SU-DHL-6 (cell line): Measurements from ENCODE around the gene LRP1B.

ENCODE experiments used
- H2AFZ ChIP-seq: fragments of 200-600 bp; sonication (generic); 2 replicates; pipeline ENCODE4 v1.6.1; 2014; ENCODE audit warnings: low read depth, mild to moderate bottlenecking, moderate library complexity, mixed read lengths, antibody characterized with exemption, low read length; ENCODE audit not compliant: severe bottlenecking
- H3F3A ChIP-seq: fragments of 200-600 bp; shearing (Covaris generic); 2 replicates; pipeline ENCODE4 v1.6.0; 2016; ENCODE audit warnings: antibody characterized with exemption, mild to moderate bottlenecking; ENCODE audit not compliant: insufficient read depth
- H3K27ac ChIP-seq: fragments of 200-600 bp; sonication (generic); 2 replicates; pipeline ENCODE4 v1.5.1; 2016; ENCODE audit warnings: low read depth, mild to moderate bottlenecking, low read length, moderate library complexity, mixed read lengths
- H3K27me3 ChIP-seq: fragments of 200-600 bp; sonication (generic), shearing (Covaris generic); 2 replicates; pipeline ENCODE4 v1.6.0; 2014; ENCODE audit warnings: mild to moderate bottlenecking, low read length
- H3K36me3 ChIP-seq: fragments of 200-600 bp; sonication (generic); 2 replicates; pipeline ENCODE4 v1.6.1; 2014; ENCODE audit warnings: mild to moderate bottlenecking, low read length, mixed read lengths
- H3K4me2 ChIP-seq: fragments of 300-600, 200-600 bp; shearing (Covaris generic), sonication (generic); 2 replicates; pipeline ENCODE4 v1.6.0; 2014; ENCODE audit warnings: low read length, low read depth, mild to moderate bottlenecking; ENCODE audit not compliant: poor library complexity, severe bottlenecking
- H3K4me3 ChIP-seq: fragments of 200-600 bp; sonication (generic); 2 replicates; pipeline ENCODE4 v1.5.1; 2014; ENCODE audit warnings: antibody characterized with exemption, low read length, mild to moderate bottlenecking, mixed read lengths; ENCODE audit not compliant: insufficient read depth, poor library complexity, severe bottlenecking
- H3K79me2 ChIP-seq: fragments of 200-600 bp; sonication (generic); 2 replicates; pipeline ENCODE4 v1.6.1; 2014; ENCODE audit warnings: mild to moderate bottlenecking, low read length, moderate library complexity; ENCODE audit not compliant: insufficient read depth
- H3K9ac ChIP-seq: fragments of 200-600 bp; sonication (generic); 2 replicates; pipeline ENCODE4 v1.7.0; 2014; ENCODE audit warnings: mild to moderate bottlenecking, low read length
- H3K9me2 ChIP-seq: fragments of 200-600 bp; sonication (generic); replicated peaks from 2 replicates; pipeline ENCODE4 v1.6.1; 2014; ENCODE audit warnings: low read length; ENCODE audit not compliant: insufficient read depth
- H3K9me3 ChIP-seq: fragments of 200-600 bp; sonication (generic); 2 replicates; pipeline ENCODE4 v1.6.1; 2014; ENCODE audit warnings: low read length, mixed read lengths; ENCODE audit not compliant: insufficient read depth
- H4K20me1 ChIP-seq: fragments of 200-600 bp; sonication (generic); 2 replicates; pipeline ENCODE4 v1.6.1; 2014; ENCODE audit warnings: low read depth, mild to moderate bottlenecking, antibody characterized with exemption, low read length, moderate library complexity, mixed read lengths
- CTCF ChIP-seq: fragments of 200-600 bp; sonication (generic); IDR thresholded peaks from one replicate; pipeline ENCODE4 v1.5.1; 2017; ENCODE audit warnings: antibody characterized with exemption, mild to moderate bottlenecking, low read length, moderate library complexity; ENCODE audit not compliant: insufficient read depth, poor library complexity, severe bottlenecking
- EZH2phosphoT487 ChIP-seq: fragments of 200-600 bp; sonication (generic), shearing (Covaris generic); conservative IDR thresholded peaks from 2 replicates; pipeline ENCODE4 v1.6.1; 2018; ENCODE audit warnings: mild to moderate bottlenecking, antibody characterized with exemption, low read length, moderate library complexity, mixed read lengths

The LRP1B gene

GRCh38 chr2:141517180-141517851, 613.5 kb downstream of the LRP1B start:
- Histone ChIP-seq H3K9me3 (no peaks in the 10 kb centered on the region), H2AFZ (no peak overlapping the region), H3K27me3 (no peaks in the 10 kb centered on the region), H3F3A (no peaks in the 10 kb centered on the region), H3K4me2 (no peak overlapping the region), H3K9ac (no peak overlapping the region), H3K36me3 (no peaks in the 10 kb centered on the region), H3K9me2 (no peaks in the 10 kb centered on the region), H3K79me2 (no peaks in the 10 kb centered on the region), H3K27ac (no peak overlapping the region), H3K4me3 (no peak overlapping the region), H4K20me1 (no peaks in the 10 kb centered on the region)
- TF ChIP-seq EZH2phosphoT487 (no peak), CTCF (no peak)

- H3K9me2 ChIP-seq, result no peaks in the 10 kb centered on the region
- no peak overlapping the region for H2AFZ ChIP-seq
- no peaks in the 10 kb centered on the region for H3K79me2 ChIP-seq
- H3K27ac ChIP-seq, result no peak overlapping the region
- no peaks in the 10 kb centered on the region for H4K20me1 ChIP-seq
- no peaks in the 10 kb centered on the region for H3F3A ChIP-seq
- H3K36me3 ChIP-seq, result no peaks in the 10 kb centered on the region
- H3K4me3 ChIP-seq, result no peak overlapping the region
- H3K9ac ChIP-seq, result no peak overlapping the region
- TF ChIP-seq EZH2phosphoT487 (no peak), CTCF (no peak)
- no peaks in the 10 kb centered on the region for H3K9me3 ChIP-seq
- H3K4me2 ChIP-seq, result no peak overlapping the region
- no peaks in the 10 kb centered on the region for H3K27me3 ChIP-seq
These were observed 614.9 kb downstream of the LRP1B start for GRCh38 chr2:141515931-141516330.

GRCh38 chr2:141513853-141514252, 617.0 kb downstream of the LRP1B start:
- no peaks in the 10 kb centered on the region for H3K9me3 ChIP-seq
- no peak overlapping the region for H3K27ac ChIP-seq
- H3K4me3 ChIP-seq, result no peak overlapping the region
- H3F3A ChIP-seq, result no peaks in the 10 kb centered on the region
- no peak overlapping the region for H3K4me2 ChIP-seq
- no peaks in the 10 kb centered on the region for H3K27me3 ChIP-seq
- TF ChIP-seq EZH2phosphoT487 (no peak), CTCF (no peak)
- no peaks in the 10 kb centered on the region for H3K79me2 ChIP-seq
- H3K36me3 ChIP-seq, result no peaks in the 10 kb centered on the region
- no peak overlapping the region for H2AFZ ChIP-seq
- H4K20me1 ChIP-seq, result no peaks in the 10 kb centered on the region
- no peak overlapping the region for H3K9ac ChIP-seq
- H3K9me2 ChIP-seq, result no peaks in the 10 kb centered on the region
